NCI-H446 (cell line): Measurements from ENCODE around the gene TRAPPC2L.

ENCODE experiments used
- DNase-seq, 2 experiments: peaks; one replicate each; lab custom pipeline; 2025; lab: John Stamatoyannopoulos, UW

TRAPPC2L gene

GRCh38 chr16:88910284-88911135, 53.6 kb downstream of the TRAPPC2L start:
- DNase-seq, result no peak

DNA sequence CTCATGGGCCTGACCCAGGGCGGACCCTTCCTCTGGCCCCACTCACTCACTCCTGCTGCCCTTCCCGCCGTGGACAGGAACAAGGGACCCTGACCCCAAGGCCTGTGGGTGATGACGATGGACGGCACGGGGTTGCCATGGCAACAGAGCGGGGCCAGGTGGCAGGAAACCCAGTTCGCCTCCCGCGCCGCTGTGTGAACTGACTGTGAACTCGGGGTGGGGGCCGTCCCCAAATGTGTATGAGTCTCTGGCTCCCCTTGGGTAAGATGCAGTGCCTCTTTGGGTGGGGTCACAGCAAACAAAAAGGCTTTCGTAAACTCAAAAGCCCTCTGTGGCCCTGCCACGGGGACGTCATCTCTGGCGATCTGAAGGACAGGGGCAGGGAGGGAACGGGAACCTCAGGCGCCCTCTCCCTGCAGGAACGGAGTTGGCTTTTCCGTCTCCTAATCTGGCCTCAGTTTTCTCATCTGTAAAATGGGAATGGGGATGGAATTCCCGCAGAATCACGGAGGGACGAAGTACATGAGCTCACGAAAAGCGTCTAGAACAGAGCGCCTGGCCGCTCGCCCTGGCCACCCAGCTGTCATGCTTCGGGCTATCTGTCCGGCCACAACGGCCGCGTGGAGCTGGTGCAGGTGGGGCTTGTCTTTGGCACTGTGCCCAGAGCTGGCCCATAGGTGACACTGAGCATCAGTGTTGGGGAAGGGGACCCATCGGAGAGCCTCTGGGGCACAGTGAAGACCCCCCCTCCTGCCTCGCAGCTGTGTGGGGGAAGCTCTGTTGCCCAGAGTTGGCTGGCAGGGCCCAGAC, 54.4 kb downstream of the TRAPPC2L start:
- DNase-seq, result no peak

- no peak for DNase-seq
These were observed 55.0 kb downstream of the TRAPPC2L start for GRCh38 chr16:88911946-88912310.
